GM12872 (cell line): ENCODE measurements around the gene WWOX.

ENCODE experiments used
- CTCF ChIP-seq: IDR thresholded peaks from 3 replicates; pipeline ENCODE4 v1.5.1; 2011; ENCODE audit warnings: low read depth, mild to moderate bottlenecking, low read length, moderate library complexity; ENCODE audit not compliant: insufficient read depth

Gene WWOX

GRCh38 chr16:79150632-79151310 is 1051.3 kb downstream of the WWOX start:
- no peak for TF ChIP-seq CTCF

DNA sequence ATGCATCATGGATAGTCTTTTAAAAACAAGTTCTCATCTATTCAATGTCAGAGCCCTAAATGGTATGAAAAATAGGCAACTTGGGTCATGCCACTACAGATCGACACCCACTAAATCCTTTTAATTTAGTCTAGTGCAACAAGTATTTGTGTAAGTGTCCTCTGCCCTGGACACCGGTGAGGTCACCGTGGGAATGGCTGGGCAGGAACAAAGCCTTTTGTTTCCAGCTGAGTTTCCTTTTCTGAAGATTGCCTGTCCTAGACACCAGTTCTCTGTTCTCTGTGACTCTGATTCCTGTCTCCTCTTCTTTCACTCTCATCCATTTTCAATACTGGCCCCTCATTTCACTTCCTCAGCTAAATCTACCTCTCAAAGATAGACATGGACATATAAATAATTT is 1054.6 kb downstream of the WWOX start:
- no peak for TF ChIP-seq CTCF

DNA sequence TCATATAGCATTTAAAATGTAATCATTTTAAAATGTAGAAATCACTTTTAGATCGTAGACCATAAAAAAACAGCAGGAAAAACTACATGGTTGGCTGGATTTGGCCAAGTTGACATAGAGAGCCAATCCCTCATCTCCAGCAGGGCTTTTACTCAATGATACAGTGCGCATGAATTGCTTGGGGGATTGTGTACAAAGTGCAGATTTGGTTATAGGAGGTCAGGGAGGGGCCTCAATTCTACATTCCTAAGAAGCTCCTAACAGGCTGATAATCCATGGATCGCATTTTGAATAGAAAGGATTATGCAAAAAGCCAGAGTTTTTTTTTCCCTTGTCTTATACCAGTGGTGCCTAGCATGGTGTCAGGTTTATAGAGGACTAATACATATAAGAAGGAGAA is 1056.0 kb downstream of the WWOX start:
- TF ChIP-seq CTCF = no peak

- no peak for TF ChIP-seq CTCF
Observed at GRCh38 chr16:79155904-79156303, 1056.5 kb downstream of the WWOX start.

DNA sequence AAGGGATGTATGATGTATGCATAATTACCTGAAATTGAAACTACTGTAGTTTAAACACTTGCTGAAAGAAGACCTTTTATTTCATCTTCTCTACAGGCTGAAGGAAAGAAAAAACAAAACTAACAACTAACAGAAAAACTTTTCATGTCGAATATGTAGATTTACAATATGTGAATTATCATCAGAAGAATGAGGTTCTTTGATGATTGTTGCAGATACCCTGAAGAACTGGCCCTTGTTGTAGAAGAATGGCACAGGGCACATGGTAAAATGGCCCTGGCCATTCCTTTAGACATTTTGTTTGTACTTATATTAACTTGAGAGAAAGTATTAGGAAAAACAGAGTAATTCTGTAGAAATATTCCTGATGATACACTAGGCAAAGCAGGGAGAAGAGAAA is 1057.3 kb downstream of the WWOX start:
- no peak for TF ChIP-seq CTCF

DNA sequence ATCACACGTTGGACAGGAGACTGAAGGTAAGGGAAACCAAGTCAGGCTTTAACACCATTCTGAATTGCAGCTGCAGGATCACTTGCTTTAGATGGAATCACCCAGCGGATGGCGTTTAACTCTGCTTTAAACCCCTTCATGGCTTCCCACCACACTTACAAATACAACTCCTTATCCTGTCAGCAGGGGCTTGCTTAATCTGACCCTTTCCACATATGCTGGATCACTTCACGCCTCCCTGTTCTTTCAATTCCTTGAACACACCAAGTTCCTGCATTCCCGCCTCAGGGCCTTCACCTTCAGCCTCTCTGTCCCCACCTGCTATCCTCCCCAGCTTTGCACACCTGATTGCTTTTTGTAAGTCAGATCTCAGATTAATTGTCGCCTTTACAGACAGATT is 1058.9 kb downstream of the WWOX start:
- TF ChIP-seq CTCF = no peak

DNA sequence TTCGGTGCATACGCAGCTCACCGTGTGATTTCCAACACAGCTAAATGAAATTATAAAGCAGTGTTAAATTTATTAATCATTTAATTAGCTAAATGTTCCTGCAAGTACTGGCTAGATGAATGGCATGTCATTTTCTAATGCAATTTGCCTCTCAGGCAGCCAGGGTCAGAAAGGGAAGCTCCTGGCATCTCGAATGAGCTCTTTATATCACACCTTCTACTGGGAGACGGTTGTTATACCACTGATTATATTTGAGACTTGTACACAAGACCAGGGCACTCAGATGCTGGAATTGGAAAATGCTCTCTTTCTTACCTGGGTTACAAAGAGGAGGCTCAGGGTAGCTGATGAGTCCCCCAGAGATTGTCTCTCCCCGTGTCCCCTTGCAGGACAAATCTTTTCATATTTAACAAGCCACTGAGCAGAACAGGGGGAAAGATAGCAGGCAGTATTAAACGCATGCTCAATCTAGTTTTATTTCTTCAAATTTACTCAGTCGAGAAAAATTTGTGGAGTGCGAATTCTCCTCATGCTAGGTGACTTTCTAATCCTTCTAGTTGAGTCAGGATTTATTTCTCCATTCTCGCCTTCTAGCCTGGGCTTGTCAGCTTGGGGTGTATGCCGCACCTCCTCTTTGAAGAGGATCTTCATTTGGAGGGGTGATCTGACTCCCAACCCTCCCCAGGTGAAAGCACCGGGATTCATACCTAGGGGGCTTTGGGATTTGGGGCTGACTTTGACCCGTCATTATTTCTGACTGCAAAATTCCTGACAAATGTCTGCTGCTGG is 1060.0 kb downstream of the WWOX start:
- TF ChIP-seq CTCF = no peak
